Measurements from ENCODE around the gene SBNO2.

DNA sequence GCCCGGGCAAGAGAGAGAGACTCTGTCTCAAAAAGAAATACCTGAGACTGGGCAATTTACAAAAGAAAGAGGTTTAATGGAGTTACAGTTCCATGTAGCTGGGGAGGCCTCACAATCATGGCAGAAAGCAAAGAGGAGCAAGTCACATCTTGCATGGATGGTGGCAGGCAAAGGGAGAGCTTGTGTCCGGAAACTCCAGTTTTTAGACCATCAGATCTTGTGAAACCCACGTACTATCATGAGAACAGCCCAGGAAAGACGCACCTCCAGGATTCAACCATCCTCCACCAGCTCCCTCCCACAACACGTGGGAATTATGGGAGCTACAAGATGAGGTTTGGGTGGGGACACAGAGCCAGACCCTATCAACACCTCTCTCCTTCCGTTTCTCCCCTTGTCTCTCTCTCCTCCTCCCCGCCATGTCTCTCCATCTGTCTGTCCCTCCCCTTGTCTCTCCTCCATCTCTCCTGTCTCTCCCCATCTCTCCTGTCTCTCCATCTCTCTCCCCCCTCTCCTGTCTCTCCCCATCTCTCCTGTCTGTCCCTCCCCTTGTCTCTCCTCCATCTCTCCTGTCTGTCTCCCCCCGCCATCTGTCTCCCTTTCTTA is 88.9 kb downstream of the SBNO2 start:
- TF ChIP-seq POLR2AphosphoS5 (IDR thresholded peaks at IDR 0.05; ENCODE audit: low read depth): no peak
- TF ChIP-seq, protein P1, sequence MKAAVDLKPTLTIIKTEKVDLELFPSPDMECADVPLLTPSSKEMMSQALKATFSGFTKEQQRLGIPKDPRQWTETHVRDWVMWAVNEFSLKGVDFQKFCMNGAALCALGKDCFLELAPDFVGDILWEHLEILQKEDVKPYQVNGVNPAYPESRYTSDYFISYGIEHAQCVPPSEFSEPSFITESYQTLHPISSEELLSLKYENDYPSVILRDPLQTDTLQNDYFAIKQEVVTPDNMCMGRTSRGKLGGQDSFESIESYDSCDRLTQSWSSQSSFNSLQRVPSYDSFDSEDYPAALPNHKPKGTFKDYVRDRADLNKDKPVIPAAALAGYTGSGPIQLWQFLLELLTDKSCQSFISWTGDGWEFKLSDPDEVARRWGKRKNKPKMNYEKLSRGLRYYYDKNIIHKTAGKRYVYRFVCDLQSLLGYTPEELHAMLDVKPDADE (IDR thresholded peaks at IDR 0.05): no peak
- TF ChIP-seq, protein P2, sequence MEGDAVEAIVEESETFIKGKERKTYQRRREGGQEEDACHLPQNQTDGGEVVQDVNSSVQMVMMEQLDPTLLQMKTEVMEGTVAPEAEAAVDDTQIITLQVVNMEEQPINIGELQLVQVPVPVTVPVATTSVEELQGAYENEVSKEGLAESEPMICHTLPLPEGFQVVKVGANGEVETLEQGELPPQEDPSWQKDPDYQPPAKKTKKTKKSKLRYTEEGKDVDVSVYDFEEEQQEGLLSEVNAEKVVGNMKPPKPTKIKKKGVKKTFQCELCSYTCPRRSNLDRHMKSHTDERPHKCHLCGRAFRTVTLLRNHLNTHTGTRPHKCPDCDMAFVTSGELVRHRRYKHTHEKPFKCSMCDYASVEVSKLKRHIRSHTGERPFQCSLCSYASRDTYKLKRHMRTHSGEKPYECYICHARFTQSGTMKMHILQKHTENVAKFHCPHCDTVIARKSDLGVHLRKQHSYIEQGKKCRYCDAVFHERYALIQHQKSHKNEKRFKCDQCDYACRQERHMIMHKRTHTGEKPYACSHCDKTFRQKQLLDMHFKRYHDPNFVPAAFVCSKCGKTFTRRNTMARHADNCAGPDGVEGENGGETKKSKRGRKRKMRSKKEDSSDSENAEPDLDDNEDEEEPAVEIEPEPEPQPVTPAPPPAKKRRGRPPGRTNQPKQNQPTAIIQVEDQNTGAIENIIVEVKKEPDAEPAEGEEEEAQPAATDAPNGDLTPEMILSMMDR (conservative IDR thresholded peaks at IDR 0.05; ENCODE audit: low read depth in 2 of 2): no peak
- no peak for TF ChIP-seq EZH2 (IDR thresholded peaks at IDR 0.05; ENCODE audit: low read depth, unreplicated experiment)

Measured in GM23338 (cell line).